Right hindlimb (tissue), 1 donor: ENCODE results near the gene PLA2G7.
"Not testable (repeated sequence)": the region's sequence is repeated elsewhere in the genome, so short reads cannot be mapped to it uniquely, and the experiment has no call there.

Experiments used
- DNase-seq: peaks from one replicate; pipeline ENCODE4 v3.0.0-alpha.2; 2018

PLA2G7 gene

DNA sequence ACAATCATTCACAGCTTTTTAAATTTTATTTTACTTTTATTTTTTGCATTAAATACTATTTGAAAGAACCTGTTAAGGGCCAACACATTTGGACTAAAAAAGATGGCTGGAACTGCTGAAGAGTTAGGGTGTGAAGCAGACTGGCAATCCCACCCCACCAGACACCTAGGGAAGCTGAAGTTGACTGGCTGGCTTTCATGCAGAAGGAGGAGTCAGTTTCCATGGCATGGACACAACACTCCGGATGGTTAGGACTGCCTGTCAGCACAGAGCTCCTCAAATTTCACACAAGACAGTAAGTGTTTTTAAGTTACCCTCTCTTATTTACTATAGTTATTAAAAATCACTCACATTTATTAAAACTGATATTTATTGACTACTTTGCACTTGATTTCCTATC, 11.5 kb upstream of the PLA2G7 start, which contains the start of gene ANKRD66:
Gene ANKRD66 (plus strand): TSS at position 238 of the 400 bp plus-strand sequence. CDS start 5,016 bp downstream, outside the sequence.
- DNase-seq = peak; percentile 30

- no peak for DNase-seq
These were observed 10.8 kb upstream of the PLA2G7 start for GRCh38 chr6:46745973-46746372.

DNA sequence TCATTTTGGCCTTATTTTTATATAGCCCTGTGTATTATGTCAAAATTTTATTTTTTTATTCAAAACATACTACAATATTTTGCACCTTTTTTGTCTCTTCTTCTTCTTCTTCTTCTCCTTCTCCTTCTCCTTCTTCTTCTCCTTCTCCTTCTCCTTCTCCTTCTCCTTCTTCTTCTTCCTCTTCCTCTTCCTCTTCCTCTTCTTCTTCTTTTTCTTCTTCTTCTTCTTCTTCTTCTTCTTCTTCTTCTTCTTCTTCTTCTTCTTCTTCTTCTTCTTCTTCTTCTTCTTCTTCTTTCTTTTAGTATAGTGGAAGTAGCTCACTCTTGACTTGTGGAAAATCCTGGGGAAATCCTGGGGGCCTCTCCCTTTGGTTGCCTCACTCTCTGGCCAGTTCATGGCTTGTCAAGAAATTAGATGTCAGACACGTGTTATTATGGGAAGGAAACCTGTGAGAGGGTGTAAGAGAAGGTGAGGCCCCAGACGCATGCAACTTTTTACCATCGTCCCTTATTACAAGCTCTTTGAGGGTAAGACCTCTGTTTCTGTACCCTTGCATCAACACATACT, 9.1 kb upstream of the PLA2G7 start:
- not testable (repeated sequence) for DNase-seq

DNA sequence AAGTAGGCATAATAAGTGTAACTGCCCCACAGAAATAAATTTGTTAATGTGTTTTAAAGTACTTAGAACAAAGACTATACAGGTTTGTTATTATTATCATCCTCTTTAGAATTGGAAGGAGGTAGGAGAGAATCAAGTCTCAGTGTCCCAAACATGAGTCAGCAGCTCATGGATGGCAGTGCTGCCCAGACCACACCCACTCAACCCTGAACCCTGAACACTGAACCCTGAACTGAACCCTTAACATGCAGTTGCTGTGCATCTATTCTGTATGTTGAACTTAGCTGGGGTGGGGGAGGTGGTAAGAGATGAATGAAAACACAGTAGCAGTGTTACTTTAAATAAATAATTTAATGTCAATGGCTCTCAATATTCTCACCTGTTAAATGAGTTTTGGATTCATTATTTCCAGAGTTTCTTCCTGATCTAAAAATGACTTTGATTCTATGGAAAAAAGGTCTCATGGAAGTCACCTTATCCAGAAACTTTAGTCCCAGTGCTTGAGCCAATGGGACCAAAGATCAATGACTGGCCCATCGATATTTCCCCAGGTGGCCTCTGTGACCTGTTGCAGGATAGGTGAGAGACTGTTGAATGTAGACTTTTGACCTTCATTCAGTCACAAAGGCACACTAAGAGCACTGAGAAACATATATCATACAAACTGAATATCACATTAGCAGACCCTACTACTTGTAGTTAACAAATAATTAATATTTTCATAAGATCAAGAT, 8.4 kb upstream of the PLA2G7 start:
- DNase-seq = no peak

- no peak for DNase-seq
These were observed 6.7 kb upstream of the PLA2G7 start for GRCh38 chr6:46741910-46742309.

GRCh38 chr6:46741482-46741881, 6.3 kb upstream of the PLA2G7 start:
- no peak for DNase-seq

- no peak for DNase-seq
These were observed 1.7 kb upstream of the PLA2G7 start for GRCh38 chr6:46736906-46737305.

GRCh38 chr6:46735720-46736031, 501 bp upstream of the PLA2G7 start:
- no peak for DNase-seq

- no peak for DNase-seq
These were observed 1.8 kb downstream of the PLA2G7 start for GRCh38 chr6:46733341-46733801.

DNA sequence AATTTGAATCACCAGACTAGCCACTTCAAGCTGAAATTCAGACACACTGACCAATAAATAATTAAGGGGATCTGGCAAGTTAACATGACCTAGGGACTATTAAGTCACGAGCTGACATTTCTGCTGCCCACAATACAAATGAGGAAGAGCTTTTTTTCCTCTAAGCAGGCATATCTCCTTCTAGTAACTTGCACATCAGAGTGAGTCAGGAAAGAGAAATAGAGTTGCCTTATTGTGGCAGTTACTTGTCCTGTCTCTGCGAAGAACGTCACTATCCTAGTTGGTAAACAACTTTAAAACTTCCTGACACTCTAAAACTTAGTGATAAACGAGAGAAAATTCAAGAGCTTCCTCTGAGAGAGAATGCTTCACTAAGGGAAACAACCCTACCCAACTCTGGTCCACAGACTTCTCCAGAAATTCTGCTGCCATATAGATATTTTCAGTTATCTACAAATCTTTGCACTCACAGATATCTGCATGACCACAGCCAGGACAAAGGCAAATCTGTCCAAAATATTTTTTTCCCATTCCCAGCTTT, 4.2 kb downstream of the PLA2G7 start:
- DNase-seq = no peak

GRCh38 chr6:46729787-46730326, 5.3 kb downstream of the PLA2G7 start:
- no peak for DNase-seq

DNA sequence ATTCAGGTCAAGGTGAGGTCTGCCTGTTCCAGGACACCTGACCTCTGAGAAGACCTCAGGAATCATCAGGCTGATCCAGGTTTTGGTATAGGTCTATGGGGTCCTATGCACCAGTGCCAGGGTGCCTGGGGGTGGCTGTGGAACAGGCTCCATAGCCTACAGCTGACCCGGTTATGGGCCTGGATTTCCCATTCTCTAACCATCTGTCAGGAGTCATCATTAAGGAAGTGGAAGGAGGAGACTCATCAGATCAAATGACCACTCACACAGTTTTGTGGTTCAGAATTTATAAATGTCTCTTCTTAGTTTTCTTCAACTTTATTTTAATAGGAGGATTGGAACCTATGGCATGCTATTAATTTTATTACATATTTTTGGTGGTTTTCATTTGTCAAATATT, 14.8 kb downstream of the PLA2G7 start:
- DNase-seq = no peak

- DNase-seq = no peak
These were observed 16.1 kb downstream of the PLA2G7 start for GRCh38 chr6:46719099-46719498.

GRCh38 chr6:46715141-46715540, 20.0 kb downstream of the PLA2G7 start:
- DNase-seq = no peak

DNA sequence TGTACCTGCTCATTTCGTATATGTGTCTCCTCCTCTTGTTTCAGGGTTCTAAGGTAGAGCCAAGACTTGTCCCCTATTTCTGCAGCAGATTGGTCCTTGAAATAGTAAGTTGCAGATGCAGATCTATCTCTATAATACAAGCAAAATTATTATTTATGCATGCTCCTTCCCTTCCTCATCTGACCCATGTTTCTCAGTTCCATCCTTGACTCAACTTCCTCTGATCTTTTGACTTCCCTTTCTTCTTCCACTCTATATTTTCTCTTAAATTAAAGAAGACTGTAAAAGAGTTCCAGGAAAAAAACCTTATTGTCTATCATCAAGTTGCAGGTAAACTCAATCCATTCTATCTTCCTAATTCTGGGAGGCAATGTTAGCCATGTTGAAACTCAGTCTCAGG, 23.7 kb downstream of the PLA2G7 start:
- no peak for DNase-seq

DNA sequence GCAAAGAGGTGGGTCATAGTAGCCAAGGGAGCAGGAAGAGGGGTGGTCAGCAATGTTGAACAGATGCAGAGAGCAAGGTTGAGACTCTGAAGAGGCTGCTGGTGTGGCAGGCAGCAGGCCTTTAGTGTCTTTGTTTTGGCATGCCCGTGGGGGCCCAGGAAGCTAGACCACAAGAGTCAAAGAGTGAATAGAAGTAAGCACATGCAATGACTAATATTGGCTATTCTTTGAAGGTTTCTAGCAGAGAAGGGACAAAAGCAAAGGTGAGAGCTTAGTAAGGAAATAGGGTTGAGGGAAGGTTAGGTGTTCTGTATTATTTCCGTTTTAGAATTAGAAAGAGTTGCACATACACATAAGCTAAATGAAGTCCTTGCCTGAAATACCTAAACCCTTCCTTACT, 28.7 kb downstream of the PLA2G7 start:
- DNase-seq = no peak

DNA sequence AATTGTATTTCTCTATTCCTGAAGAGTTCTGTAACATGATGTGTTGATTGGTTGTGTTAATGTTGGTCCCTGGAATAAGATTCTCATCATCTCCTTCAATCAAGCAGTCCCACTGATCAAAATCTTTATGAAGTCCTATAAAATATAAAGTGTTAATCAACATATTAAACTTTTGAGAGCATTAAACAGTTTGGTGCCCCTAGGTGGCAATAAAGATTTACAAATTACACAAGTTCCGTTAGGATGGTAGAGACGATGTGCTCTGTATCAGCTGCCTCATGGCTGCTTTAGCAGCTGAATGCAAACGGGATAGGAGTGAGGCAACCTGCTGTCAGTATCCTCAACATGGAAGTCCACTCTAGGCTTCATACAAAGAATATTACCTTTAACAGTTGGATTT, 30.6 kb downstream of the PLA2G7 start:
- DNase-seq = no peak

GRCh38 chr6:46699970-46700369, 35.2 kb downstream of the PLA2G7 start:
- DNase-seq = no peak

DNA sequence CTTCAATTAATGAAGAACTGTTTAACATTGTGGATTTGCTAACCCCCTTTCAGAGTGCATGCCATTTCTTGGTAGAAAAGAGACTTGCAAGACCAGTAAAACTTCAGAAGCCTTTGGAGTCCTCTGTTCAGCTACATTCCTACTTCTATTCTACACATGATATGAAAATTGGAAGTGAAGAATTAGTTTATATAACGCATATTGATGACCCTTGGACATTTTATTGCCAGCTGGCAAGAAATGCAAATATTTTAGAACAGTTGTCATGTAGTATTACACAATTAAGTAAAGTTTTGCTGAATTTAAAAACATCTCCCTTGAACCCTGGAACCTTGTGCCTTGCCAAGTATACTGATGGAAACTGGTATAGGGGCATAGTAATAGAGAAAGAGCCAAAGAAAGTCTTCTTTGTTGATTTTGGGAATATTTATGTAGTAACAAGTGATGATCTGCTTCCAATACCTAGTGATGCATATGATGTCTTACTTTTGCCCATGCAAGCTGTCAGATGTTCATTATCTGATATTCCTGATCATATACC, 44.2 kb downstream of the PLA2G7 start:
- no peak for DNase-seq

DNA sequence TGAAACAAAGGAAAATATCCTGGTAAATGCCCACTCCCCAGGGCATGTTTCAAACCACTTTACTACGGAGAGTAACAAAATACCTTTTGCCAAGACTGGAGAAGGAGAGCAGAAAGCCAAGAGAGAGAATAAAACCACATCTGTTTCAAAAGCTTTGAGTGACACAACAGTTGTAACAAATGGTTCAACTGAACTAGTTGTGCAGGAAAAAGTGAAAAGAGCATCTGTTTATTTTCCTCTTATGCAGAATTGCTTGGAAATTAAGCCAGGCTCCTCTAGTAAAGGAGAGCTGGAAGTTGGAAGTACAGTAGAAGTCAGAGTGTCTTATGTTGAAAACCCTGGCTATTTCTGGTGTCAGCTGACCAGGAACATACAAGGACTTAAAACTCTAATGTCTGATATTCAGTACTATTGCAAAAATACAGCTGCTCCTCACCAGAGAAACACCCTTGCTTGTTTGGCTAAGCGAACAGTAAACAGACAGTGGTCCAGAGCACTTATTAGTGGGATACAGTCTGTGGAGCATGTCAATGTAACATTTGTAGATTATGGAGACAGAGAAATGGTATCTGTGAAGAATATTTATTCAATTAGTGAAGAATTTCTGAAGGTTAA, 44.9 kb downstream of the PLA2G7 start:
- DNase-seq = no peak

DNA sequence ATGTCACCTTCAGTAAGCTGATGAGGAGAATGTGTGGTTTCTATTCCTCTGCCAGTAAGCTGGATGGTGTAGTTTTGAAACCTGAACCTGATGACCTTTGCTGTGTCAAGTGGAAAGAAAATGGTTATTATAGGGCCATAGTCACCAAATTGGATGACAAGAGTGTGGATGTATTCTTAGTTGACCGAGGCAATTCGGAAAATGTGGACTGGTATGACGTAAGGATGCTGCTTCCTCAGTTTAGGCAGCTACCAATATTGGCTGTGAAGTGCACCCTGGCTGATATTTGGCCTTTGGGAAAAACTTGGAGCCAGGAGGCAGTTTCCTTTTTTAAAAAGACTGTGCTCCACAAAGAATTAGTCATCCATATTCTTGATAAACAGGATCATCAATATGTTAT, 45.5 kb downstream of the PLA2G7 start:
- DNase-seq = no peak

DNA sequence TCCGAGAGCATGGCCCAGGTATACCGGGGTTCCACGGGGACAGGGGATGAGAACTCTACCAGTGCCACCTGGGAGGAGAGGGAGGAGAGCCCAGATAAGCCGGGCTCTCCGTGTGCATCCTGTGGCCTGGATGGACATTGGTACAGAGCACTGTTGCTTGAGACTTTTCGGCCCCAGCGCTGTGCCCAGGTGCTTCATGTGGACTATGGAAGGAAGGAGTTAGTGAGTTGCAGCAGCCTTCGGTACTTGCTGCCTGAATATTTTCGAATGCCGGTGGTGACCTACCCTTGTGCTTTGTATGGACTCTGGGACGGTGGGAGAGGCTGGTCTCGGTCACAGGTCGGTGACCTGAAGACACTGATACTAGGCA, 46.2 kb downstream of the PLA2G7 start:
- DNase-seq = no peak

DNA sequence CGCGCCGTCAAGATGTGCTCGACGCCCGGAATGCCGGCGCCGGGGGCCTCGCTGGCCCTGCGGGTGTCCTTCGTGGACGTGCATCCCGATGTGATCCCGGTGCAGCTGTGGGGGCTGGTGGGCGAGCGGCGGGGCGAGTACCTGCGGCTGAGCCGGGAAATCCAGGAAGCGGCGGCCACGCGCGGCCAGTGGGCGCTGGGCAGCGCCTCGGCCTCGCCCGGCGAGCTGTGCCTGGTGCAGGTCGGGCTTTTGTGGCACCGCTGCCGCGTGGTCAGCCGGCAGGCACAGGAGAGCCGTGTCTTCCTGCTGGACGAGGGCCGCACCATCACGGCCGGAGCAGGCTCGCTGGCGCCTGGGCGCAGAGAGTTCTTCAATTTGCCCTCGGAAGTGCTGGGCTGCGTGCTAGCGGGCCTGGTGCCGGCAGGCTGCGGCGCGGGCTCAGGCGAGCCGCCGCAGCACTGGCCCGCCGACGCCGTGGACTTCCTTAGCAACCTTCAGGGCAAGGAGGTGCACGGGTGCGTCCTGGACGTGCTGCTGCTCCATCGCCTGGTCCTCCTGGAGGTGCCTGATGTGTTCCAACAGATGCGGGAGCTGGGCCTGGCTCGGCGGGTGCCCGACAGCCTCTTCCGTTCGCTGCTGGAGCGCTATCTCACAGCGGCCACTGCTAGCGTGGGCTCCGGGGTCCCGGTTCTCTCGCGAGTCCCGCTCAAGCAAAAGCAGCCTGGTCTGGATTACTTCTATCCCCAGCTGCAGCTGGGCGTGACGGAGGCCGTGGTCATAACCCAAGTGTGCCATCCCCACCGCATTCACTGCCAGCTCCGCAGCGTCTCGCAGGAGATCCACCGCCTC, 46.8 kb downstream of the PLA2G7 start:
- no peak for DNase-seq
